HG02642 (cell line): ENCODE measurements around the gene RECQL.
"Not testable (repeated sequence)": the region's sequence is repeated elsewhere in the genome, so short reads cannot be mapped to it uniquely, and the experiment has no call there.

ENCODE experiments used
- ATAC-seq: cut with Tn5 transposase; IDR thresholded peaks from one replicate; pipeline ENCODE4 v1.9.1; 2021; ENCODE audit warnings: mild to moderate bottlenecking; ENCODE audit not compliant: unreplicated experiment, poor library complexity

RECQL gene

GRCh38 chr12:21434699-21435098, 66.7 kb downstream of the RECQL start:
- no peak for ATAC-seq

DNA sequence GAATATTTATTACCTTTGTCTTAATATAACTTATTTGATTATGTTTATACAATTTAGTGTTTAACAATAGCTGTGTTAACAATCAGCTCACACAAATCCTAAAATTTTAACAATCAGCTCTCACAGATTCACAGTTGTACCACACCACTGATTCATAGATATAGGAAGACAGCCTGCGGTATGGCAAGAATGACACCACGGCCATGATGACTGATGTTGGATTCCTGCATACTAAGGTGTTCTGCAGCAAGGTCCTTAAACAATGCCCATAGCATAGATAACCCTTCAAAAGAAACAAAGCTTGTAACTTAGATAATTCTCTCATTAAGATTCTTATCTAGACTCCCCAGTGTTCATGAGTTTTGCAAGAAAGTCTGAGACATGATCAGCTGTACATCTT, 67.9 kb downstream of the RECQL start:
- no peak for ATAC-seq

GRCh38 chr12:21429994-21430393, 71.4 kb downstream of the RECQL start:
- no peak for ATAC-seq

DNA sequence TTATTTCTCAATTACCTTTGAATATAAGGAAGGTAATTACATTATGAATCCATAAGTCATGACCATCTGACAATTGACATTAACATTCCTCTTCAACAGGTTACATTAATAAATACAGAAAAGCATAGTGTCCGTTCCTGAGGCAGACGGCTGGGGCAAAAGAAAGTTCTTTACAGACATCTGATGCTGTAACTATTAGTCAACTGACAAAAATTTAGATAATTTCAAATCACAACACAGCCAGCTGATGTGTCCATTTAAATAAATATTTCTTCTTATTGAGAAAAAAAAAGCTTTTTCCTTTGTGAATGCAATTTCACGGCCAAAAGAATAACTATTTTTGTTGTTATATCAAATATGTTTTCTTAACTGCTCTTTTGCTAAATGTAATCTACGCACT, 73.2 kb downstream of the RECQL start:
- ATAC-seq: no peak

DNA sequence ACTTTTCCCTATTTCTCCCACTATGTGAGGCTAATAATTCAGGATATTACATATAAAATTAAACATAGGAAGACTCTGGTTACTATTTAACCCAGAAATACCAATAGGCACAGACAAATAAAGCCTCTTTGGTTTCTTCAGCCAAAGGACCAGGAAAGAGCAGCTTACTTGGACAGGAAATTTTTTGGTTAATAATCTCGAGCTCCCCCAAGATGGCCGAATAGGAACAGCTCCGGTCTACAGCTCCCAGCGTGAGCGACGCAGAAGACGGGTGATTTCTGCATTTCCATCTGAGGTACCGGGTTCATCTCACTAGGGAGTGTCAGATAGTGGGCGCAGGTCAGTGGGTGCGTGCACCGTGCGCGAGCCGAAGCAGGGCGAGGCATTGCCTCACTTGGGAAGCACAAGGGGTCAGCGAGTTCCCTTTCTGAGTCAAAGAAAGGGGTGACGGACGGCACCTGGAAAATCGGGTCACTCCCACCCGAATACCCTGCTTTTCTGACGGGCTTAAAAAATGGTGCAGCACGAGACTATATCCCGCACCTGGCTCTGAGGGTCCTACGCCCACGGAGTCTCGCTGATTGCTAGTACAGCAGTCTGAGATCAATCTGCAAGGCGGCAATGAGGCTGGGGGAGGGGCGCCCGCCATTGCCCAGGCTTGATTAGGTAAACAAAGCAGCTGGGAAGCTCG, 82.3 kb downstream of the RECQL start:
- not testable (repeated sequence) for ATAC-seq
